H9 (cell line): ENCODE data around the gene DENND1A. TPM values are rescaled to one million over a fixed set of nuclear protein-coding genes. Genes with fewer than 3 reads are reported as not detected.

Experiments used
- DNase-seq: peaks from one replicate; pipeline ENCODE4 v3.0.0-alpha.2; 2017
- H2AFZ ChIP-seq: one replicate; pipeline ENCODE4 v1.6.1; 2013; ENCODE audit warnings: mild to moderate bottlenecking, low read length, control low read depth, moderate library complexity
- H2AK5ac ChIP-seq: 2 replicates; pipeline ENCODE4 v1.6.1; 2013; ENCODE audit warnings: low read length, control low read depth, mixed read lengths; ENCODE audit not compliant: insufficient read length
- H2BK120ac ChIP-seq: one replicate; pipeline ENCODE4 v1.6.1; 2013; ENCODE audit warnings: low read depth, mild to moderate bottlenecking, low read length, control low read depth, inconsistent platforms; ENCODE audit not compliant: poor library complexity, severe bottlenecking
- H2BK12ac ChIP-seq: 2 replicates; pipeline ENCODE4 v1.6.1; 2013; ENCODE audit warnings: low read length, control low read depth, mixed read lengths, low read depth; ENCODE audit not compliant: insufficient read length
- H2BK15ac ChIP-seq: 2 replicates; pipeline ENCODE4 v1.6.1; 2013; ENCODE audit warnings: low read depth, low read length, control low read depth
- H2BK20ac ChIP-seq: one replicate; pipeline ENCODE4 v1.6.1; 2013; ENCODE audit warnings: low read depth, mild to moderate bottlenecking, low read length, control low read depth, inconsistent platforms; ENCODE audit not compliant: poor library complexity, severe bottlenecking
- H2BK5ac ChIP-seq: 2 replicates; pipeline ENCODE4 v1.6.1; 2013; ENCODE audit warnings: low read length, control low read depth, mixed read lengths; ENCODE audit not compliant: insufficient read length
- H3K14ac ChIP-seq: 2 replicates; pipeline ENCODE4 v1.6.1; 2013; ENCODE audit warnings: low read length, control low read depth; ENCODE audit not compliant: insufficient read depth
- H3K18ac ChIP-seq: 2 replicates; pipeline ENCODE4 v1.6.1; 2013; ENCODE audit warnings: low read depth, mild to moderate bottlenecking, mixed read lengths, low read length, control low read depth; ENCODE audit not compliant: insufficient read length
- H3K23ac ChIP-seq: 2 replicates; pipeline ENCODE4 v1.6.1; 2013; ENCODE audit warnings: low read length, control low read depth, mixed read lengths, low read depth; ENCODE audit not compliant: insufficient read length
- H3K23me2 ChIP-seq: 2 replicates; pipeline ENCODE4 v1.6.1; 2013; ENCODE audit warnings: low read depth, mild to moderate bottlenecking, mixed read lengths, low read length, control low read depth; ENCODE audit not compliant: insufficient read length, poor library complexity, severe bottlenecking
- H3K27ac ChIP-seq: 2 replicates; pipeline ENCODE4 v1.5.1; 2013; ENCODE audit warnings: low read length, control low read depth, mixed read lengths, low read depth; ENCODE audit not compliant: insufficient read length
- H3K27me3 ChIP-seq: 2 replicates; pipeline ENCODE4 v1.6.1; 2013; ENCODE audit warnings: low read length, control low read depth, inconsistent platforms; ENCODE audit not compliant: insufficient read depth
- H3K4ac ChIP-seq: 2 replicates; pipeline ENCODE4 v1.6.1; 2013; ENCODE audit warnings: low read depth, mild to moderate bottlenecking, control low read depth, inconsistent platforms, low read length, moderate library complexity
- H3K4me1 ChIP-seq: 2 replicates; pipeline ENCODE4 v1.6.1; 2013; ENCODE audit warnings: low read length, control low read depth, inconsistent platforms; ENCODE audit not compliant: insufficient read depth
- H3K4me2 ChIP-seq: 2 replicates; pipeline ENCODE4 v1.6.1; 2013; ENCODE audit warnings: low read length, control low read depth, mixed read lengths; ENCODE audit not compliant: insufficient read length, insufficient read depth
- H3K56ac ChIP-seq: 2 replicates; pipeline ENCODE4 v1.6.1; 2013; ENCODE audit warnings: low read depth, mild to moderate bottlenecking, mixed read lengths, low read length, control low read depth; ENCODE audit not compliant: insufficient read length
- H3K79me1 ChIP-seq: 2 replicates; pipeline ENCODE4 v1.6.1; 2013; ENCODE audit warnings: low read depth, mild to moderate bottlenecking, moderate library complexity, low read length, control low read depth, inconsistent platforms; ENCODE audit not compliant: insufficient read depth, poor library complexity, severe bottlenecking
- H3K79me2 ChIP-seq: 2 replicates; pipeline ENCODE4 v1.6.1; 2013; ENCODE audit warnings: low read length, control low read depth, inconsistent platforms; ENCODE audit not compliant: insufficient read depth
- H3K9ac ChIP-seq: 2 replicates; pipeline ENCODE4 v1.6.1; 2013; ENCODE audit warnings: low read length, control low read depth, mixed read lengths; ENCODE audit not compliant: insufficient read length; ENCODE audit errors: extremely low read depth
- H3K9me3 ChIP-seq: one replicate; pipeline ENCODE4 v1.6.1; 2013; ENCODE audit warnings: low read depth, low read length, inconsistent platforms; ENCODE audit not compliant: control insufficient read depth
- H3T11ph ChIP-seq: one replicate; pipeline ENCODE4 v1.6.1; 2013; ENCODE audit warnings: mild to moderate bottlenecking, low read length, control low read depth, inconsistent platforms
- H4K20me1 ChIP-seq: one replicate; pipeline ENCODE4 v1.6.1; 2013; ENCODE audit not compliant: control insufficient read depth, insufficient read length, insufficient read depth
- H4K5ac ChIP-seq: 2 replicates; pipeline ENCODE4 v1.6.1; 2013; ENCODE audit warnings: low read depth, mild to moderate bottlenecking, mixed read lengths, low read length, control low read depth; ENCODE audit not compliant: insufficient read length
- H4K8ac ChIP-seq: replicated peaks from 2 replicates; pipeline ENCODE4 v1.6.1; 2013; ENCODE audit warnings: low read length, control low read depth, mixed read lengths, low read depth; ENCODE audit not compliant: insufficient read length
- H4K91ac ChIP-seq: 2 replicates; pipeline ENCODE4 v1.6.1; 2013; ENCODE audit warnings: low read depth, mild to moderate bottlenecking, moderate library complexity, mixed read lengths, low read length, control low read depth; ENCODE audit not compliant: insufficient read length
- H3K27ac Mint-ChIP-seq, 3 experiments: 2 replicates in 2 of 3; 3 replicates in 1 of 3; pipeline ENCODE4 v1.8.0; 2020 to 2021; ENCODE audit warnings: mixed read lengths in 3 of 3, mild to moderate bottlenecking in 1 of 3, moderate library complexity in 1 of 3
- H3K27me3 Mint-ChIP-seq: 2 replicates; pipeline ENCODE4 v1.8.0; 2021; ENCODE audit warnings: low read depth, mild to moderate bottlenecking, moderate library complexity, mixed read lengths
- H3K36me3 Mint-ChIP-seq, 3 experiments: 2 replicates in 2 of 3; 3 replicates in 1 of 3; pipeline ENCODE4 v1.8.0; 2020 to 2021; ENCODE audit warnings: low read depth in 3 of 3, mixed read lengths in 3 of 3; ENCODE audit not compliant: insufficient read depth in 1 of 3
- H3K4me1 Mint-ChIP-seq, 2 experiments: 2 replicates each; pipeline ENCODE4 v1.8.0; 2020; ENCODE audit warnings: mixed read lengths in 2 of 2
- H3K4me3 Mint-ChIP-seq, 2 experiments: 2 replicates in 1 of 2; 3 replicates in 1 of 2; pipeline ENCODE4 v1.8.0; 2020 to 2021; ENCODE audit warnings: mild to moderate bottlenecking in 2 of 2, mixed read lengths in 2 of 2, moderate library complexity in 1 of 2
- H3K9me3 Mint-ChIP-seq, 2 experiments: 2 replicates in 1 of 2; 3 replicates in 1 of 2; pipeline ENCODE4 v1.8.0; 2020; ENCODE audit warnings: mild to moderate bottlenecking in 2 of 2, mixed read lengths in 2 of 2, moderate library complexity in 1 of 2
- CTCF ChIP-seq: fragments of 200-600 bp; sonication (generic); conservative IDR thresholded peaks from 3 replicates; pipeline ENCODE4 v1.8.0; 2021; ENCODE audit warnings: antibody characterized with exemption, mild to moderate bottlenecking
- WGBS: extraction: QIAGEN DNeasy Blood & Tissue Kit; methylation state at CpG from one replicate; pipeline ENCODE4 v1.1.7; 2013; ENCODE audit warnings: missing lambda C conversion rate, low lambda C conversion rate, mixed read lengths; ENCODE audit not compliant: insufficient read length; ENCODE audit errors: extremely low coverage; 5-methylcytosine and 5-hydroxymethylcytosine counted together
- total RNA-seq: library from RNA; stranded (reverse); gene quantifications from 2 replicates; pipeline ENCODE4 v1.2.1, GENCODE V29; 2021

Gene DENND1A
- total RNA-seq, 1 experiment from 2014 or later, result 20.4 TPM

GRCh38 chr9:123371805-123372590 is 557.9 kb downstream of the DENND1A start:
- WGBS, result no CpG with 5 or more reads among the region's 14 CpGs

More at GRCh38 chr9:123371805-123372590, 557.9 kb downstream of the DENND1A start:
- H4K20me1 ChIP-seq, result no peaks in the 10 kb centered on the region
- no peaks in the 10 kb centered on the region; the same call in 1 of the 2 replicates for H3K27me3 ChIP-seq
- H3K56ac ChIP-seq, result no peak overlapping the region
- no peak for DNase-seq
- H4K8ac ChIP-seq, result no peak overlapping the region
- no peak overlapping the region for H3K9ac ChIP-seq
- no peaks in the 10 kb centered on the region for H3K4me1 ChIP-seq
- Mint-ChIP-seq H3K27me3 (peaks cover 19% of the 10 kb centered on the region), H3K9me3 (no peaks in the 10 kb centered on the region; a peak in 1 of 5 replicates), H3K4me1 (peaks cover 31 to 44% of the 10 kb centered on the region in 2 experiments), H3K27ac (no peak overlapping the region; a peak in 2 of 7 replicates), H3K36me3 (peaks cover 0 to 27% (median under 1%) of the 10 kb centered on the region in 3 experiments; a peak in 3 of 7 replicates), H3K4me3 (no peak overlapping the region)
- no peak overlapping the region for H3K4me2 ChIP-seq
- no peaks in the 10 kb centered on the region for H3K79me2 ChIP-seq
- no peak overlapping the region for H2BK12ac ChIP-seq
- H3K79me1 ChIP-seq, result no peaks in the 10 kb centered on the region
- H3K18ac ChIP-seq, result no peak overlapping the region
- H2BK15ac ChIP-seq, result no peak overlapping the region
- no peak overlapping the region for H4K91ac ChIP-seq
- TF ChIP-seq CTCF, result no peak
- no peak overlapping the region for H3K4ac ChIP-seq
- no peak overlapping the region for H3K23ac ChIP-seq
- no peak overlapping the region for H3K27ac ChIP-seq
- H2BK20ac ChIP-seq, result no peak overlapping the region
- H2AK5ac ChIP-seq, result no peak overlapping the region
- H2AFZ ChIP-seq, result no peak overlapping the region
- no peak overlapping the region; the same call in 1 of the 2 replicates for H3K14ac ChIP-seq
- H3K9me3 ChIP-seq, result no peaks in the 10 kb centered on the region
- no peak overlapping the region for H3T11ph ChIP-seq
- H2BK5ac ChIP-seq, result no peak overlapping the region
- H3K23me2 ChIP-seq, result no peaks in the 10 kb centered on the region
- no peak overlapping the region for H2BK120ac ChIP-seq
- H4K5ac ChIP-seq, result no peak overlapping the region
